Measurements from ENCODE around the gene TYRO3. TPM values are rescaled to one million over a fixed set of nuclear protein-coding genes. Genes with fewer than 3 reads are reported as not detected.

TYRO3 gene
- total RNA-seq, 1 experiment from 2014 or later = 30.3 TPM

DNA sequence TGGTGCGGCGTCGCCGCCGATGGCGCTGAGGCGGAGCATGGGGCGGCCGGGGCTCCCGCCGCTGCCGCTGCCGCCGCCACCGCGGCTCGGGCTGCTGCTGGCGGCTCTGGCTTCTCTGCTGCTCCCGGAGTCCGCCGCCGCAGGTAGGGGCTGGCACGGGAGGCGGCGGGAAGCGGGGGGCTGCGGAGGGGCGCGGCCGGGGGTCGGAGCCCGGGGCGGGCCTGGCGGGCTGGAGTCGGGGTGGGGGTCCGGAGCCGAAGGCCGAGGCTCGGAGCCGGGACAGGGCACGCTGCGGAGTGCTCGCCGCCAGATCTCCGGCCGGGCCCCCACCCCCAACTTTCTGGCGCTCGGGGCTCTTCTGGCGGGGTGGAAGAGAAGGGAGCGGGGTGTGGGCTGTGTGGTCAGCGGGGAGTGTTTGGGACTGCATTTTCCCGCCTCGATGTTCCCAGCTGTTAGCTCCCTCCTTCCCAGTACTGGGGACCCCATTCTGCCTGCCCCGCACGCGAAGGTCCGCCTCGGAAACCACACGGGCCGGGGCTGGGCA is 299 bp downstream of the TYRO3 start:
- H3F3A ChIP-seq (ENCODE audit: insufficient read depth, low read depth) = peaks cover 12% of the 10 kb centered on the region
- no peak for DNase-seq
- no peaks in the 10 kb centered on the region for H4K20me1 ChIP-seq (ENCODE audit: insufficient read depth)
- peaks cover 17% of the 10 kb centered on the region; the same call in 1 of the 2 replicates for H3K4me1 ChIP-seq (replicated peaks; ENCODE audit: insufficient read depth)
- CTCF ChIA-PET = no interaction called here
- H3K4me3 ChIP-seq = peak overlapping the region; percentile 62; the same call in 1 of the 2 replicates
- BruUV-seq (replicated peaks) = no TSS peak
- no peaks in the 10 kb centered on the region for H3K27me3 ChIP-seq (ENCODE audit: insufficient read depth, low read depth)
- H3K79me2 ChIP-seq (ENCODE audit: low read depth) = no peaks in the 10 kb centered on the region
- H3K27ac ChIP-seq = no peak overlapping the region
- H2AFZ ChIP-seq = peak overlapping the region; percentile 81
- intact Hi-C loops (cut with micrococcal nuclease; ENCODE audit: unreplicated experiment) = loop anchor here (10.0 kb wide), 1 partner anchor 255 kb away; no protein-coding TSS in a partner anchor
- H3K9me3 ChIP-seq (ENCODE audit: insufficient read depth, low read depth) = no peaks in the 10 kb centered on the region
- H3K4me2 ChIP-seq = peak overlapping the region; percentile 93
- TF ChIP-seq EZH2 (IDR thresholded peaks at IDR 0.05; ENCODE audit: low read depth) = no peak
- TF ChIP-seq, protein P1, sequence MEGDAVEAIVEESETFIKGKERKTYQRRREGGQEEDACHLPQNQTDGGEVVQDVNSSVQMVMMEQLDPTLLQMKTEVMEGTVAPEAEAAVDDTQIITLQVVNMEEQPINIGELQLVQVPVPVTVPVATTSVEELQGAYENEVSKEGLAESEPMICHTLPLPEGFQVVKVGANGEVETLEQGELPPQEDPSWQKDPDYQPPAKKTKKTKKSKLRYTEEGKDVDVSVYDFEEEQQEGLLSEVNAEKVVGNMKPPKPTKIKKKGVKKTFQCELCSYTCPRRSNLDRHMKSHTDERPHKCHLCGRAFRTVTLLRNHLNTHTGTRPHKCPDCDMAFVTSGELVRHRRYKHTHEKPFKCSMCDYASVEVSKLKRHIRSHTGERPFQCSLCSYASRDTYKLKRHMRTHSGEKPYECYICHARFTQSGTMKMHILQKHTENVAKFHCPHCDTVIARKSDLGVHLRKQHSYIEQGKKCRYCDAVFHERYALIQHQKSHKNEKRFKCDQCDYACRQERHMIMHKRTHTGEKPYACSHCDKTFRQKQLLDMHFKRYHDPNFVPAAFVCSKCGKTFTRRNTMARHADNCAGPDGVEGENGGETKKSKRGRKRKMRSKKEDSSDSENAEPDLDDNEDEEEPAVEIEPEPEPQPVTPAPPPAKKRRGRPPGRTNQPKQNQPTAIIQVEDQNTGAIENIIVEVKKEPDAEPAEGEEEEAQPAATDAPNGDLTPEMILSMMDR (conservative IDR thresholded peaks at IDR 0.05) = no peak
- no peaks in the 10 kb centered on the region for H3K36me3 ChIP-seq (ENCODE audit: low read depth)
- no peaks in the 10 kb centered on the region for H3K9me2 ChIP-seq (ENCODE audit: insufficient read depth)
- POLR2A ChIA-PET (ENCODE audit: unreplicated experiment) = no interaction called here

DNA sequence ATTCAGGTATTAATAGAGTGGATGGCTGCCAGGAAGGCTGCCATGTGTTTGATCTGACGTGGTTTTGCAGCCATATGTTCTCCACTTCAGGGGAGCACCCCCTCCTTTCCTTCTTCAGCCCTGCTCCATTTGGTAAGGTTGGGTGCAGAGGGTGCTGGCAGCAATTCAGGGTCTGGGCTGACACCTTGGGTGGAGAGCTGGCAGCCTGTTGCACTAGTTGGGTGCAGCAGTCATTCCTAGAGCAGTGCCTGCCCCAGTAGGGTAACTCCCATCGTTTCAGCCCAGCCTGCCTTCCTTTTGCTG is 1.5 kb downstream of the TYRO3 start:
- Histone ChIP-seq H3K9me3 (ENCODE audit: insufficient read depth, low read depth) (no peaks in the 10 kb centered on the region), H3K4me2 (no peak overlapping the region), H3K27me3 (ENCODE audit: insufficient read depth, low read depth) (no peaks in the 10 kb centered on the region), H3K9me2 (ENCODE audit: insufficient read depth) (no peaks in the 10 kb centered on the region), H3K27ac (no peak overlapping the region), H3K36me3 (ENCODE audit: low read depth) (no peaks in the 10 kb centered on the region), H3K79me2 (ENCODE audit: low read depth) (no peaks in the 10 kb centered on the region), H3K4me3 (no peak overlapping the region), H3K4me1 (replicated peaks; ENCODE audit: insufficient read depth) (peaks cover 17% of the 10 kb centered on the region; the same call in 1 of the 2 replicates), H3F3A (ENCODE audit: insufficient read depth, low read depth) (peaks cover 12% of the 10 kb centered on the region), H2AFZ (no peak overlapping the region), H4K20me1 (ENCODE audit: insufficient read depth) (no peaks in the 10 kb centered on the region)
- intact Hi-C loops (cut with micrococcal nuclease; ENCODE audit: unreplicated experiment) = no loop called here
- ChIA-PET CTCF (no interaction called here), POLR2A (ENCODE audit: unreplicated experiment) (no interaction called here)
- DNase-seq = no peak
- TF ChIP-seq, protein P1 (conservative IDR thresholded peaks at IDR 0.05) = no peak
- no peak for TF ChIP-seq EZH2 (IDR thresholded peaks at IDR 0.05; ENCODE audit: low read depth)
- BruUV-seq (replicated peaks) = no TSS peak

DNA sequence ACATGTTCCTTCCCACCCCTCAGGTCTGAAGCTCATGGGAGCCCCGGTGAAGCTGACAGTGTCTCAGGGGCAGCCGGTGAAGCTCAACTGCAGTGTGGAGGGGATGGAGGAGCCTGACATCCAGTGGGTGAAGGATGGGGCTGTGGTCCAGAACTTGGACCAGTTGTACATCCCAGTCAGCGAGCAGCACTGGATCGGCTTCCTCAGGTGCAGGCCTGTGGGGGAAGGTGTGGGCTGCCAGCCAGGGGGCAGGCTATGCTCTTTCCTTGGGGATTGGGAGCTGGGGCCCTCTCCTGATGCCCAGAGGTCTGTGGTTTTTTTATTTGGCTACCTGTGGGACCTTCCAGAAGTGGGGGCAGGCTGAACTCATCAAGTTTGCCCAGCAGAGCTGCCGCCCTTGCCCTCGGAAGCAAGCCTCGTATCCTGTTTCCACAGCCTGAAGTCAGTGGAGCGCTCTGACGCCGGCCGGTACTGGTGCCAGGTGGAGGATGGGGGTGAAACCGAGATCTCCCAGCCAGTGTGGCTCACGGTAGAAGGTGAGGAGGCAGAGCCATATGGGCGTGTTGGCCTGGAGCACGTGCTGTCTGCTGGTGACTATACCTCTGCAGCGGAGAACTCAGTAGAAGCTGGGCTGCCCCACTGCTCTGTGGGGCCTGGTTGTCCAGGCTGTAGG is 2.2 kb downstream of the TYRO3 start:
- Histone ChIP-seq H3K27ac (no peak overlapping the region), H2AFZ (no peak overlapping the region), H3K4me3 (no peak overlapping the region), H3K36me3 (ENCODE audit: low read depth) (no peaks in the 10 kb centered on the region), H3F3A (ENCODE audit: insufficient read depth, low read depth) (peaks cover 12% of the 10 kb centered on the region), H3K79me2 (ENCODE audit: low read depth) (no peaks in the 10 kb centered on the region), H3K4me2 (no peak overlapping the region), H3K9me3 (ENCODE audit: insufficient read depth, low read depth) (no peaks in the 10 kb centered on the region), H3K27me3 (ENCODE audit: insufficient read depth, low read depth) (no peaks in the 10 kb centered on the region), H3K4me1 (replicated peaks; ENCODE audit: insufficient read depth) (peaks cover 17% of the 10 kb centered on the region; the same call in 1 of the 2 replicates), H3K9me2 (ENCODE audit: insufficient read depth) (no peaks in the 10 kb centered on the region), H4K20me1 (ENCODE audit: insufficient read depth) (no peaks in the 10 kb centered on the region)
- BruUV-seq (replicated peaks) = no TSS peak
- POLR2A ChIA-PET (ENCODE audit: unreplicated experiment) = no interaction called here
- intact Hi-C loops (cut with micrococcal nuclease; ENCODE audit: unreplicated experiment) = no loop called here
- no peak for DNase-seq
- CTCF ChIA-PET = interaction anchor here (0.6 kb wide), 1 partner anchor 91 kb away, joined by 7 read pairs; no protein-coding TSS in a partner anchor
- TF ChIP-seq EZH2 (IDR thresholded peaks at IDR 0.05; ENCODE audit: low read depth) = no peak
- TF ChIP-seq, protein P1 (conservative IDR thresholded peaks at IDR 0.05) = no peak
